Sigmoid colon (tissue), 7 donors: ENCODE data around the gene PDZD7. TPM values are rescaled to one million over a fixed set of nuclear protein-coding genes. Genes with fewer than 3 reads are reported as not detected.

Experiments
- DNase-seq: peaks from one replicate; pipeline ENCODE4 v3.0.0-alpha.2; 2019
- H3K27ac ChIP-seq, 4 donors: fragments of 200-600 bp; sonication (generic); one replicate each; pipeline ENCODE4 v1.5.1; 2016 to 2019; ENCODE audit warnings: mild to moderate bottlenecking in 1 of 4
- H3K27me3 ChIP-seq, 3 donors: fragments of 200-600 bp; sonication (generic); one replicate each; pipeline ENCODE4 v1.5.1; 2019; ENCODE audit warnings: mild to moderate bottlenecking in 1 of 3
- H3K36me3 ChIP-seq, 4 donors: fragments of 200-600 bp; sonication (generic); one replicate each; pipeline ENCODE4 v1.5.1; 2016 to 2019
- H3K4me1 ChIP-seq, 4 donors: fragments of 200-600 bp; sonication (generic); one replicate each; pipeline ENCODE4 v1.5.1; 2017 to 2019
- H3K4me3 ChIP-seq, 4 donors: fragments of 200-600 bp; sonication (generic); one replicate each; pipeline ENCODE4 v1.5.1; 2017 to 2019; ENCODE audit warnings: mild to moderate bottlenecking in 2 of 4, moderate library complexity in 1 of 4
- H3K9me3 ChIP-seq, 4 donors: fragments of 200-600 bp in 3 of 4; sonication (generic) in 3 of 4; one replicate each; pipeline versions ENCODE4 v1.5.1 to v1.6.1; 2013 to 2019
- EP300 ChIP-seq, 4 donors: sonication (generic); formaldehyde crosslinking; IDR thresholded peaks; one replicate each; pipeline ENCODE4 v1.6.1; 2017; ENCODE audit warnings: antibody characterized with exemption in 4 of 4
- POLR2A ChIP-seq, 2 donors: fragments of 450-650 bp; IDR thresholded peaks; one replicate each; pipeline ENCODE4 v1.6.1; 2016; ENCODE audit warnings: antibody characterized with exemption in 2 of 2, mild to moderate bottlenecking in 2 of 2, moderate library complexity in 2 of 2
- POLR2AphosphoS5 ChIP-seq, 4 donors: sonication (generic); formaldehyde crosslinking; IDR thresholded peaks; one replicate each; pipeline ENCODE4 v1.6.1; 2017; ENCODE audit warnings: antibody characterized with exemption in 4 of 4
- WGBS, 2 donors: extraction: QIAGEN DNeasy Blood & Tissue Kit; methylation state at CpG; one replicate each; pipeline ENCODE4 v1.1.7; 2013; 5-methylcytosine and 5-hydroxymethylcytosine counted together
- intact Hi-C: fragments of 100-400 bp; cut with DNase I; formaldehyde crosslinking; loops from one replicate; pipeline ENCODE4 v1.15.1; 2023
- polyA plus RNA-seq, 3 donors: library from polyadenylated mRNA; stranded (reverse); fragments of 200-250 nt; gene quantifications; one replicate each; pipeline ENCODE4 v1.2.3, GENCODE V29; 2013
- total RNA-seq, 4 donors: library from RNA; depleted of rRNA; stranded (reverse); fragments of >200 nt; gene quantifications; one replicate each; pipeline ENCODE4 v1.1.0, GENCODE V29; 2016
- TF ChIP-seq, protein P1 (sequence below), 4 experiments: fragments of 450-650 bp in 3 of 4; fragments of 200-600 bp in 1 of 4; IDR thresholded peaks; one replicate each; pipeline ENCODE4 v1.5.1; 2016 to 2019; ENCODE audit warnings: antibody characterized with exemption in 4 of 4, mild to moderate bottlenecking in 3 of 4, moderate library complexity in 2 of 4
- donor health status: healthy with polysubstance abuse.
- donor health status: Bipolar disorder and iron deficiency.
- donor health status: healthy.

Gene PDZD7
- total and polyA plus RNA-seq, 7 donors, result 0.16 to 2.4 (median 0.90) TPM; not detected in 1

GRCh38 chr10:101043363-101043707 lies 12.4 kb upstream of the PDZD7 start:
- WGBS, 2 donors, result 8 to 25% methylated on average over 2 of the region's 2 CpGs
- Histone ChIP-seq H3K27ac (peak overlapping the region; percentile 81 to 87 (median 84)), H3K4me3 (peak overlapping the region; percentile 34 to 56 (median 51)), H3K4me1 (peaks cover 0 to 19% (median 13%) of the 10 kb centered on the region in 4 donors), H3K9me3 (no peaks in the 10 kb centered on the region), H3K27me3 (peaks cover 11 to 25% (median 19%) of the 10 kb centered on the region in 3 donors), H3K36me3 (peaks cover 0 to 19% (median 1%) of the 10 kb centered on the region in 4 donors)
- TF ChIP-seq EP300 (IDR thresholded peaks at IDR 0.05) (no peak), POLR2AphosphoS5 (IDR thresholded peaks at IDR 0.05) (no peak), POLR2A (IDR thresholded peaks at IDR 0.05) (no peak)
- intact Hi-C loops, result loop anchor here (2.0 kb wide), 1 partner anchor 17 kb away; the partner anchor contains the start of gene KAZALD1
- DNase-seq, result no peak

GRCh38 chr10:101042667-101043362 lies 11.9 kb upstream of the PDZD7 start:
- DNase-seq, result peak; percentile 98
- H3K4me1 ChIP-seq, result peaks cover 0 to 19% (median 13%) of the 10 kb centered on the region in 4 donors
- peak overlapping the region; percentile 34 to 56 (median 51) for H3K4me3 ChIP-seq
- H3K27me3 ChIP-seq, result peaks cover 6 to 20% (median 14%) of the 10 kb centered on the region in 3 donors
- H3K9me3 ChIP-seq, result no peaks in the 10 kb centered on the region
- peaks cover 0 to 24% (median 6%) of the 10 kb centered on the region in 4 donors for H3K36me3 ChIP-seq
- TF ChIP-seq POLR2AphosphoS5 (IDR thresholded peaks at IDR 0.05), result peak; percentile 50 to 69 (median 66)
- TF ChIP-seq, protein P1, sequence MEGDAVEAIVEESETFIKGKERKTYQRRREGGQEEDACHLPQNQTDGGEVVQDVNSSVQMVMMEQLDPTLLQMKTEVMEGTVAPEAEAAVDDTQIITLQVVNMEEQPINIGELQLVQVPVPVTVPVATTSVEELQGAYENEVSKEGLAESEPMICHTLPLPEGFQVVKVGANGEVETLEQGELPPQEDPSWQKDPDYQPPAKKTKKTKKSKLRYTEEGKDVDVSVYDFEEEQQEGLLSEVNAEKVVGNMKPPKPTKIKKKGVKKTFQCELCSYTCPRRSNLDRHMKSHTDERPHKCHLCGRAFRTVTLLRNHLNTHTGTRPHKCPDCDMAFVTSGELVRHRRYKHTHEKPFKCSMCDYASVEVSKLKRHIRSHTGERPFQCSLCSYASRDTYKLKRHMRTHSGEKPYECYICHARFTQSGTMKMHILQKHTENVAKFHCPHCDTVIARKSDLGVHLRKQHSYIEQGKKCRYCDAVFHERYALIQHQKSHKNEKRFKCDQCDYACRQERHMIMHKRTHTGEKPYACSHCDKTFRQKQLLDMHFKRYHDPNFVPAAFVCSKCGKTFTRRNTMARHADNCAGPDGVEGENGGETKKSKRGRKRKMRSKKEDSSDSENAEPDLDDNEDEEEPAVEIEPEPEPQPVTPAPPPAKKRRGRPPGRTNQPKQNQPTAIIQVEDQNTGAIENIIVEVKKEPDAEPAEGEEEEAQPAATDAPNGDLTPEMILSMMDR (IDR thresholded peaks at IDR 0.05), result no peak
- TF ChIP-seq POLR2A (IDR thresholded peaks at IDR 0.05), result peak in 1 of 2 donors; percentile 35
- peak overlapping the region; percentile 81 to 87 (median 84) for H3K27ac ChIP-seq
- WGBS, 2 donors, result 2 to 4% methylated on average over 40 of the region's 40 CpGs
- intact Hi-C loops, result loop anchor here (2.0 kb wide), 1 partner anchor 18 kb away; the partner anchor contains the start of gene KAZALD1

DNA sequence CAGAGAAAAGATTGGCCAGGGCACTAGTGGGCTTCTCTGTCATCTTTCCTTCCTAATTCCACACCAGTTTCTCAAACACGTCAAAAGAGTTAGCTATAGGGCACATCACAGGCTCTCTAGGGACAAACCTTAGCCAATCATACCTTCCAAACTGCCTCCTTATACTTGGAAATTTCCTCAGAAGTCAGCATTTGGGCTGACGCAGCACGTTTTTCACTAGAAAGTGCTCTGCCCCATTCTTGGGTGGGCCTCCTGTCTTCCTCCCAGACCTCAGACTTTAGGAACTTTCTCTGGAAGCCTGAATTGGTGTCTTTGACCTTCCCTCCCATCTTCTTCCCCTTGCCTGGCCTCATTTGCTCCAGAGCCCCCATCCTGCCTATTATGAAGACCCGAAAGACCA lies 11.2 kb upstream of the PDZD7 start:
- Histone ChIP-seq H3K27ac (peak overlapping the region; percentile 81 to 87 (median 84)), H3K36me3 (peaks cover 1 to 31% (median 13%) of the 10 kb centered on the region in 4 donors), H3K27me3 (peaks cover 0 to 13% (median 7%) of the 10 kb centered on the region in 3 donors), H3K9me3 (no peaks in the 10 kb centered on the region), H3K4me3 (peak overlapping the region; percentile 34 to 56 (median 51)), H3K4me1 (peaks cover 0 to 19% (median 13%) of the 10 kb centered on the region in 4 donors)
- no peak for TF ChIP-seq POLR2AphosphoS5 (IDR thresholded peaks at IDR 0.05)
- TF ChIP-seq POLR2A (IDR thresholded peaks at IDR 0.05), result no peak
- no peak for TF ChIP-seq EP300 (IDR thresholded peaks at IDR 0.05)
- TF ChIP-seq, protein P1 (IDR thresholded peaks at IDR 0.05), result no peak
- DNase-seq, result no peak
- 66 to 71% methylated on average over 4 of the region's 4 CpGs for whole genome bisulfite sequencing, 2 donors
- intact Hi-C loops, result loop anchor here (2.0 kb wide), 1 partner anchor 19 kb away; the partner anchor contains the start of gene KAZALD1

GRCh38 chr10:101041252-101041761 lies 10.4 kb upstream of the PDZD7 start:
- H3K27ac ChIP-seq, result peak overlapping the region in 3 of 4 donors; percentile 83 to 87 (median 86)
- peaks cover 9 to 39% (median 21%) of the 10 kb centered on the region in 4 donors for H3K36me3 ChIP-seq
- H3K27me3 ChIP-seq, result peaks cover 0 to 4% (median 0%) of the 10 kb centered on the region in 3 donors
- TF ChIP-seq, protein P1 (IDR thresholded peaks at IDR 0.05), result peak; percentile 49 to 83 (median 76)
- TF ChIP-seq POLR2AphosphoS5 (IDR thresholded peaks at IDR 0.05) (peak in 1 of 4 donors; percentile 27), EP300 (IDR thresholded peaks at IDR 0.05) (no peak)
- no peaks in the 10 kb centered on the region for H3K9me3 ChIP-seq
- 16 to 27% methylated on average over 6 of the region's 6 CpGs for WGBS, 2 donors
- H3K4me1 ChIP-seq, result peaks cover 0 to 19% (median 13%) of the 10 kb centered on the region in 4 donors
- intact Hi-C loops, result loop anchor here (1.0 kb wide), 1 partner anchor 26 kb away; no protein-coding TSS in a partner anchor
- peak; percentile 93 for DNase-seq
- no peak overlapping the region for H3K4me3 ChIP-seq

DNA sequence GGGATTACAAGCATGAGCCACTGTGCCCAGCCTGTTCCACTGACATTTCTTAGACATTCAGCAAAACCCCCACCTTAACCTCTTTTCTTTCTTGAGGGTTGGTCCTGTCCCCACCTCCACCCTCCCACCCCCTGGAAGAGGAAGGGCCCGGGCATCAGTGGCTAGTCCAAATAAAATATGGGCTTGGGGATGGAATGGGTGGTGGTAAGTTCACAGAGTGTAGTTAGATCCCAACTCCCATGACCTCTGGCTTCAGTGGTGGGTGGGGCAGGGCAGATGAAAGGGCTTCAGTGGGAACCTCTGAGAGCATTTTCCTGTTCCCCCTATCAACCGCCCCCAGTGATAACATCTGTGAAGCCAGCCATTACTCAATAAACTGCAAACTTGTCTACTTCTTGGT lies 9.9 kb upstream of the PDZD7 start:
- H3K9me3 ChIP-seq, result no peaks in the 10 kb centered on the region
- TF ChIP-seq, protein P1 (IDR thresholded peaks at IDR 0.05), result no peak
- TF ChIP-seq POLR2A (IDR thresholded peaks at IDR 0.05), result no peak
- no peak for TF ChIP-seq EP300 (IDR thresholded peaks at IDR 0.05)
- TF ChIP-seq POLR2AphosphoS5 (IDR thresholded peaks at IDR 0.05), result no peak
- H3K27ac ChIP-seq, result no peak overlapping the region
- intact Hi-C loops, result loop anchor here (1.0 kb wide), 1 partner anchor 26 kb away; no protein-coding TSS in a partner anchor
- 35 to 39% methylated on average over 2 of the region's 2 CpGs for WGBS, 2 donors
- H3K27me3 ChIP-seq, result no peaks in the 10 kb centered on the region
- peaks cover 0 to 19% (median 13%) of the 10 kb centered on the region in 4 donors for H3K4me1 ChIP-seq
- peaks cover 14 to 43% (median 26%) of the 10 kb centered on the region in 4 donors for H3K36me3 ChIP-seq
- no peak overlapping the region for H3K4me3 ChIP-seq
- no peak for DNase-seq
